ENCODE measurements around the gene HMGXB4.

DNA sequence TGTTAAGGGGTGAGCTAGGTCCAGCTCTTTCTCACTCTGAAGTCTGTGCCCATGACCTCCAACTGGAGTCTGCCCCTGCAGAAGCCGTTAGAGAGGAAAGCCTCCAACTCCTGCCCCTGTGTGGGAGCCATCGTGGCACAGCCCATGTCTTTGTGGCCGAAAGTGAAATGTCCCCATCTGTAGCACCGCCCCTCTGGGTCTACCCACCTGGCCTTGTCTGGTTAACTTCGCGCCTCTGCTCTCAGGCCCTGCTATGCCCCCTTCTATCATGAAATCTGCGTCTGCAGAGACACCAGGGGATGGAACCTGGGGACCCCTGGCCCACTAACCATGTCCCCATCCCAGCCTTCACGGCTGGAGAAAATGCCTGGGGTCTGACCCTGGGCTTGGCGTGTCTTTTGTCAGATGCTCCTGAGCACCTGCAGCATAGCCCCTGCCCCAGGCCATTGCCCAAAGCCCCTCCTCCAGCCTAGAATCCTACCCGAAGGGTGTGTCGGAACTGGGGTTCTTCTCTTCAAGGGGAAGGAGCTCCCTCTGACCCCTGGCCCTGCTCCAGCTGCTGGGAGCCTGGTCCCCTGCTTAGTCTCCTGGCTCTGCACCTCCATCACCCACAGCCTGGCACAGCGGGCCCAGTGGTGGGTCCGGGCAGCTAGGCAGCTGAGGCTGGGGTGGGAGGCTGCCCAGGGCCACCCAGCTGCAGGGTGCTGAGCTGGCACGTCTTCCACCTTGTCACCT is 87.8 kb downstream of the HMGXB4 start:
- TF ChIP-seq POLR2AphosphoS5 (IDR thresholded peaks at IDR 0.05; ENCODE audit: low read depth) (no peak), REST (IDR thresholded peaks at IDR 0.05; ENCODE audit: unreplicated experiment) (no peak), ZNF331 (CRISPR knock-in tag; IDR thresholded peaks at IDR 0.05; ENCODE audit: low read depth) (no peak), CREB1 (CRISPR knock-in tag; IDR thresholded peaks at IDR 0.05; ENCODE audit: low read depth) (no peak), NANOG (IDR thresholded peaks at IDR 0.05; ENCODE audit: borderline replicate concordance) (no peak), JUNB (IDR thresholded peaks at IDR 0.05; ENCODE audit: unreplicated experiment) (no peak), EZH2 (IDR thresholded peaks at IDR 0.05; ENCODE audit: low read depth, unreplicated experiment) (no peak), EZH2phosphoT487 (IDR thresholded peaks at IDR 0.05; ENCODE audit: unreplicated experiment) (no peak)
- TF ChIP-seq, protein P1, sequence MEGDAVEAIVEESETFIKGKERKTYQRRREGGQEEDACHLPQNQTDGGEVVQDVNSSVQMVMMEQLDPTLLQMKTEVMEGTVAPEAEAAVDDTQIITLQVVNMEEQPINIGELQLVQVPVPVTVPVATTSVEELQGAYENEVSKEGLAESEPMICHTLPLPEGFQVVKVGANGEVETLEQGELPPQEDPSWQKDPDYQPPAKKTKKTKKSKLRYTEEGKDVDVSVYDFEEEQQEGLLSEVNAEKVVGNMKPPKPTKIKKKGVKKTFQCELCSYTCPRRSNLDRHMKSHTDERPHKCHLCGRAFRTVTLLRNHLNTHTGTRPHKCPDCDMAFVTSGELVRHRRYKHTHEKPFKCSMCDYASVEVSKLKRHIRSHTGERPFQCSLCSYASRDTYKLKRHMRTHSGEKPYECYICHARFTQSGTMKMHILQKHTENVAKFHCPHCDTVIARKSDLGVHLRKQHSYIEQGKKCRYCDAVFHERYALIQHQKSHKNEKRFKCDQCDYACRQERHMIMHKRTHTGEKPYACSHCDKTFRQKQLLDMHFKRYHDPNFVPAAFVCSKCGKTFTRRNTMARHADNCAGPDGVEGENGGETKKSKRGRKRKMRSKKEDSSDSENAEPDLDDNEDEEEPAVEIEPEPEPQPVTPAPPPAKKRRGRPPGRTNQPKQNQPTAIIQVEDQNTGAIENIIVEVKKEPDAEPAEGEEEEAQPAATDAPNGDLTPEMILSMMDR (conservative IDR thresholded peaks at IDR 0.05; ENCODE audit: low read depth in 2 of 2): no peak
